IMR-90 (cell line): Measurements from ENCODE around the gene NCKAP5. TPM values are rescaled to one million over a fixed set of nuclear protein-coding genes. Genes with fewer than 3 reads are reported as not detected.

Experiments
- ATAC-seq: fragments of 200-7000 bp; cut with Tn5 transposase; 2 replicates; pipeline ENCODE4 v1.9.1; 2020; ENCODE audit warnings: low read depth, mild to moderate bottlenecking, moderate library complexity
- BruUV-seq: library from RNA; stranded (reverse); fragments of 400-500 nt; replicated peaks from 2 replicates; lab custom pipeline; 2021; lab: Mats Ljungman, UMichigan
- CTCF ChIA-PET: fragments of 300-600 bp; formaldehyde crosslinking; extraction: SDS; loops from one replicate; lab custom pipeline; 2021; ENCODE audit warnings: antibody characterized with exemption; lab: Yijun Ruan, JAX
- POLR2A ChIA-PET: fragments of 300-600 bp; sonication (Branson Sonifier 250); formaldehyde crosslinking; loops from one replicate; lab custom pipeline; 2022; ENCODE audit warnings: antibody characterized with exemption; ENCODE audit not compliant: unreplicated experiment; lab: Charles Lee
- DNase-seq: peaks from one replicate; pipeline ENCODE4 v3.0.0; 2013
- H2AFZ ChIP-seq: replicated peaks from 2 replicates; pipeline ENCODE3; 2013; ENCODE audit warnings: low read length, mild to moderate bottlenecking; ENCODE audit not compliant: poor library complexity
- H2AK5ac ChIP-seq: 2 replicates; pipeline ENCODE4 v1.6.1; 2013; ENCODE audit warnings: low read depth, low read length, inconsistent platforms
- H2AK9ac ChIP-seq: replicated peaks from 2 replicates; pipeline ENCODE3; 2013; ENCODE audit warnings: mild to moderate bottlenecking, low read depth, low read length, moderate library complexity; ENCODE audit not compliant: poor library complexity
- H2BK120ac ChIP-seq: 2 replicates; pipeline ENCODE4 v1.6.1; 2013; ENCODE audit warnings: low read depth, low read length, inconsistent platforms
- H2BK15ac ChIP-seq: 3 replicates; pipeline ENCODE4 v1.6.1; 2013; ENCODE audit warnings: low read depth, low read length, inconsistent platforms
- H2BK20ac ChIP-seq: 2 replicates; pipeline ENCODE4 v1.6.1; 2013; ENCODE audit warnings: low read depth, mild to moderate bottlenecking, inconsistent platforms, low read length, moderate library complexity
- H2BK5ac ChIP-seq: 2 replicates; pipeline ENCODE4 v1.6.1; 2013; ENCODE audit warnings: mild to moderate bottlenecking, low read depth, low read length, inconsistent platforms; ENCODE audit not compliant: poor library complexity, severe bottlenecking
- H3K14ac ChIP-seq: replicated peaks from 2 replicates; pipeline ENCODE4 v1.6.1; 2013; ENCODE audit warnings: low read depth, low read length, inconsistent platforms
- H3K18ac ChIP-seq: 2 replicates; pipeline ENCODE4 v1.6.1; 2013; ENCODE audit warnings: low read depth, low read length, control low read depth
- H3K23ac ChIP-seq: 2 replicates; pipeline ENCODE4 v1.6.1; 2013; ENCODE audit warnings: low read depth, low read length, inconsistent platforms
- H3K27ac ChIP-seq: 2 replicates; pipeline ENCODE4 v1.5.1; 2013; ENCODE audit warnings: mild to moderate bottlenecking, control low read depth, low read length; ENCODE audit not compliant: insufficient read depth
- H3K27me3 ChIP-seq: 2 replicates; pipeline ENCODE4 v1.6.1; 2013; ENCODE audit warnings: low read length; ENCODE audit not compliant: control insufficient read depth, insufficient read depth
- H3K36me3 ChIP-seq: 2 replicates; pipeline ENCODE4 v1.6.1; 2013; ENCODE audit warnings: low read length, mixed read lengths; ENCODE audit not compliant: control insufficient read depth, insufficient read depth
- H3K4ac ChIP-seq: 2 replicates; pipeline ENCODE4 v1.6.1; 2013; ENCODE audit warnings: low read depth, low read length, inconsistent platforms
- H3K4me1 ChIP-seq: 2 replicates; pipeline ENCODE4 v1.6.1; 2013; ENCODE audit warnings: low read length, mixed read lengths; ENCODE audit not compliant: control insufficient read depth, insufficient read depth
- H3K4me2 ChIP-seq: 2 replicates; pipeline ENCODE4 v1.6.1; 2013; ENCODE audit warnings: low read depth, mild to moderate bottlenecking, control low read depth, low read length, moderate library complexity
- H3K4me3 ChIP-seq: 2 replicates; pipeline ENCODE4 v1.5.1; 2013; ENCODE audit warnings: low read depth, mild to moderate bottlenecking, control low read depth, low read length, moderate library complexity; ENCODE audit not compliant: insufficient read depth
- H3K56ac ChIP-seq: 2 replicates; pipeline ENCODE4 v1.6.1; 2013; ENCODE audit warnings: low read length, inconsistent platforms; ENCODE audit not compliant: insufficient read depth; ENCODE audit errors: extremely low read depth
- H3K79me1 ChIP-seq, 2 experiments: 2 replicates each; pipeline ENCODE4 v1.6.1; 2013; ENCODE audit warnings: low read length in 2 of 2, inconsistent platforms in 1 of 2, low read depth in 1 of 2
- H3K9ac ChIP-seq: 2 replicates; pipeline ENCODE4 v1.6.1; 2013; ENCODE audit warnings: low read depth, low read length, control low read depth
- H3K9me1 ChIP-seq: 2 replicates; pipeline ENCODE4 v1.6.1; 2013; ENCODE audit warnings: low read length, inconsistent platforms; ENCODE audit not compliant: insufficient read depth
- H3K9me3 ChIP-seq: 2 replicates; pipeline ENCODE4 v1.6.1; 2013; ENCODE audit warnings: low read length; ENCODE audit not compliant: control insufficient read depth, insufficient read depth
- H4K20me1 ChIP-seq: 2 replicates; pipeline ENCODE4 v1.6.1; 2013; ENCODE audit warnings: low read length, inconsistent platforms; ENCODE audit not compliant: insufficient read depth
- H4K5ac ChIP-seq: 2 replicates; pipeline ENCODE4 v1.6.1; 2013; ENCODE audit warnings: mild to moderate bottlenecking, low read depth, low read length, control low read depth
- H4K8ac ChIP-seq, 2 experiments: 2 replicates each; pipeline ENCODE4 v1.6.1; 2013; ENCODE audit warnings: low read depth in 2 of 2, low read length in 2 of 2, control low read depth in 1 of 2, inconsistent platforms in 1 of 2
- H4K91ac ChIP-seq: 2 replicates; pipeline ENCODE4 v1.6.1; 2013; ENCODE audit warnings: low read depth, low read length, inconsistent platforms; ENCODE audit not compliant: insufficient read depth
- BHLHE40 ChIP-seq: fragments of 150-350 bp; IDR thresholded peaks from 2 replicates; pipeline ENCODE4 v1.6.1; 2016; ENCODE audit warnings: mild to moderate bottlenecking, low read depth, low read length
- CEBPB ChIP-seq: IDR thresholded peaks from 2 replicates; pipeline ENCODE4 v1.6.1; 2012; ENCODE audit warnings: low read depth, low read length, improper control_type of control experiment
- CHD1 ChIP-seq: IDR thresholded peaks from 2 replicates; pipeline ENCODE4 v1.6.1; 2012; ENCODE audit warnings: low read depth, low read length, improper control_type of control experiment
- CTCF ChIP-seq: conservative IDR thresholded peaks from 2 replicates; pipeline ENCODE4 v1.5.1; 2012; ENCODE audit warnings: mild to moderate bottlenecking, low read depth, low read length, improper control_type of control experiment
- ELK1 ChIP-seq: fragments of 150-350 bp; IDR thresholded peaks from 2 replicates; pipeline ENCODE4 v1.6.1; 2016; ENCODE audit warnings: low read depth, mild to moderate bottlenecking, low read length, moderate library complexity, borderline replicate concordance
- FOS ChIP-seq: fragments of 150-350 bp; IDR thresholded peaks from 2 replicates; pipeline ENCODE4 v1.6.1; 2016; ENCODE audit warnings: low read depth, low read length
- MAFK ChIP-seq: IDR thresholded peaks from 2 replicates; pipeline ENCODE4 v1.6.1; 2012; ENCODE audit warnings: low read depth, low read length, improper control_type of control experiment
- MAZ ChIP-seq: IDR thresholded peaks from 2 replicates; pipeline ENCODE4 v1.6.1; 2012; ENCODE audit warnings: low read depth, mild to moderate bottlenecking, low read length, improper control_type of control experiment, moderate library complexity, borderline replicate concordance
- MXI1 ChIP-seq: IDR thresholded peaks from 2 replicates; pipeline ENCODE4 v1.6.1; 2012; ENCODE audit warnings: low read depth, mild to moderate bottlenecking, low read length, moderate library complexity, borderline replicate concordance
- NFE2L2 ChIP-seq: fragments of 150-350 bp; IDR thresholded peaks from 2 replicates; pipeline ENCODE4 v1.6.1; 2016; ENCODE audit warnings: low read depth, mild to moderate bottlenecking, low read length
- POLR2A ChIP-seq: IDR thresholded peaks from 2 replicates; pipeline ENCODE4 v1.6.1; 2012; ENCODE audit warnings: mild to moderate bottlenecking, low read depth, low read length
- RAD21 ChIP-seq: IDR thresholded peaks from 2 replicates; pipeline ENCODE4 v1.6.1; 2012; ENCODE audit warnings: low read length, improper control_type of control experiment
- RCOR1 ChIP-seq: IDR thresholded peaks from 2 replicates; pipeline ENCODE4 v1.6.1; 2012; ENCODE audit warnings: mild to moderate bottlenecking, low read length, improper control_type of control experiment; ENCODE audit not compliant: insufficient replicate concordance
- RFX5 ChIP-seq: IDR thresholded peaks from 2 replicates; pipeline ENCODE4 v1.8.0; 2012; ENCODE audit warnings: low read depth, mild to moderate bottlenecking, low read length, moderate library complexity
- SMC3 ChIP-seq: fragments of 150-350 bp; IDR thresholded peaks from 2 replicates; pipeline ENCODE4 v1.6.1; 2016; ENCODE audit warnings: low read depth, mild to moderate bottlenecking, antibody characterized with exemption, low read length, moderate library complexity
- USF2 ChIP-seq: fragments of 150-350 bp; IDR thresholded peaks from 2 replicates; pipeline ENCODE4 v1.6.1; 2017; ENCODE audit warnings: mild to moderate bottlenecking, antibody characterized with exemption, low read length, low read depth
- WGBS, 2 experiments: methylation state at CpG; one replicate each; pipeline versions ENCODE4 v1.1.5 to v1.1.7; 2013; ENCODE audit warnings: missing lambda C conversion rate in 2 of 2; ENCODE audit not compliant: insufficient read length in 1 of 2; ENCODE audit errors: extremely low coverage in 2 of 2; 5-methylcytosine and 5-hydroxymethylcytosine counted together
- dilution Hi-C: fragments of 300-500 bp; cut with HindIII; formaldehyde crosslinking; loops from one replicate; pipeline ENCODE4 v1.14.3; 2018; ENCODE audit warnings: low sequenced_read_pairs; ENCODE audit not compliant: unreplicated experiment
- in situ Hi-C: fragments of 300-500 bp; cut with MboI; formaldehyde crosslinking; loops from 3 replicates; pipeline ENCODE4 v1.14.3; 2019; ENCODE audit warnings: low sequenced_read_pairs, inconsistent platforms, mixed read lengths
- intact Hi-C: fragments of 100-400 bp; cut with micrococcal nuclease; formaldehyde crosslinking; loops from 2 replicates; pipeline ENCODE4 v1.10.0; 2022
- polyA plus RNA-seq, 3 experiments: library from polyadenylated mRNA; depleted of rRNA; stranded (reverse); fragments of >200 nt; gene quantifications; 2 replicates each; pipeline ENCODE4 v1.2.3, GENCODE V29; 2012; ENCODE audit warnings: low replicate concordance in 1 of 3
- total RNA-seq: library from RNA; depleted of rRNA; stranded (reverse); fragments of >200 nt; gene quantifications from 2 replicates; pipeline ENCODE4 v1.2.3, GENCODE V29; 2012

NCKAP5 gene
- total and polyA plus RNA-seq, 2 of the 4 experiments (the other 2 are of a cell fraction): 2.7 to 3.9 TPM

- Histone ChIP-seq H3K79me1 (peaks cover 0 to 12% of the 10 kb centered on the region in 2 experiments; a peak in 1 of 4 replicates), H3K23ac (no peak overlapping the region), H2BK5ac (no peak overlapping the region), H3K27me3 (no peaks in the 10 kb centered on the region), H3K9me3 (peaks cover 4% of the 10 kb centered on the region), H2AK9ac (no peak overlapping the region), H3K56ac (no peak overlapping the region), H3K36me3 (no peaks in the 10 kb centered on the region), H3K18ac (no peak overlapping the region), H3K9me1 (peaks cover under 1% of the 10 kb centered on the region; the same call in 1 of the 2 replicates), H4K5ac (no peak overlapping the region), H3K27ac (no peak overlapping the region), H3K4me3 (no peak overlapping the region), H2AFZ (no peak overlapping the region), H2BK120ac (no peak overlapping the region), H3K4me1 (peaks cover 1% of the 10 kb centered on the region; the same call in 1 of the 2 replicates), H3K14ac (no peak overlapping the region), H4K8ac (no peak overlapping the region), H4K91ac (no peak overlapping the region), H3K4ac (no peak overlapping the region), H2BK15ac (no peak overlapping the region), H2AK5ac (no peak overlapping the region), H4K20me1 (peaks cover 3% of the 10 kb centered on the region; the same call in 1 of the 2 replicates), H3K9ac (no peak overlapping the region), H2BK20ac (no peak overlapping the region), H3K4me2 (no peak overlapping the region)
- BruUV-seq: no TSS peak
- no CpG with 5 or more reads among the region's 2 CpGs for WGBS, 2 experiments
- intact Hi-C loops (no loop called here), dilution Hi-C loops (no loop called here), in situ Hi-C loops (no loop called here)
- ATAC-seq (no peak), DNase-seq (no peak)
- POLR2A ChIA-PET: no interaction called here
- no peak for TF ChIP-seq CEBPB
- no peak for TF ChIP-seq ELK1
- TF ChIP-seq MXI1: no peak
- TF ChIP-seq RFX5: no peak
- TF ChIP-seq RCOR1: no peak
- TF ChIP-seq RAD21: no peak
- TF ChIP-seq CTCF: no peak
- TF ChIP-seq NFE2L2: no peak
- no peak for TF ChIP-seq USF2
- TF ChIP-seq MAZ: no peak
- no peak for TF ChIP-seq POLR2A
- no peak for TF ChIP-seq FOS
- no peak for TF ChIP-seq BHLHE40
- TF ChIP-seq CHD1: no peak
- TF ChIP-seq SMC3: no peak
- TF ChIP-seq MAFK: no peak
- CTCF ChIA-PET: no interaction called here
Observed at GRCh38 chr2:132886574-132886973, 681.7 kb downstream of the NCKAP5 start.
